DMS 273 treated with DMSO at 0.1 percent for 48 hours (cell line): ENCODE measurements around the gene MYH4.

Experiments used
- DNase-seq: peaks from one replicate; lab custom pipeline; 2025; lab: John Stamatoyannopoulos, UW

The MYH4 gene

GRCh38 chr17:10469459-10469858, at the start of gene MYH4:
Gene MYH4, minus strand, starts transcription at chr17:10469559. Its CDS starts 2,814 bp downstream, at chr17:10466745.
- no peak for DNase-seq

DNA sequence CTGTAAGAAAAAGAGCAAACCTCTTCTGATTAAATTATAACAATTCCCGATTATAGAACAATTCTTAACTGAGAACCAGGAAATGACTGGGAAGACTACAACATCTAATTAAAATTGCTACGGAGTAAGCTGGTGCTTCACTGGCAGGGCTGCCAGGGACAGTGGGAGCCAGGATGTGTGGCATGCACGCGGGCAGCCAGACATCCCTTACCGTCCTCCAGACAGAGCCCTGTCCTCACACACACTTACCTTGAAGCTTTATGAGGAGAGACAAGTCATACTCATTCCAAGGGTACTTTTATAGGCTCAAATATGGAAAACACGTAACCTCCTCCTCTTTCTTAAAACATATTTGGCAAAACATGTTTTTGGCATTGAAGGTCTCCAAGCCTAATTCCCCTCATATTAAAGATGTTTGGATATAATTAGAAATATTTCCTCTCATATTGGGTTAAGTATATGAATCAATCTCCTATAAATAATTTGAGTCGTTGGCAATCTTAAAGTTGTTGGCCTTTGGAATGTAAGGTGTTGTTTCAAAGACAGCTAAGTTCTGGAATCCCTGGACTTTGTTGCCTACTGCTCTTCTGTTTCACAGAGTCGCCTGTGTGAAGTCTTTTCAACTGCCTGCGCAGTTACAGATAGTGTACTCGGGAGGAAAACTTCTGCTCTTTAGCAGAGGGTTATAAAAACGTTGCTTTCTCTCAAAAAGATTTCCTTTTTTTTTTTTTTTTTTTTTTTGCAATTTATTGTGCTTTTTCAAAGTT, 49.1 kb upstream of the MYH4 start, which contains the start of gene MYH1:
Gene MYH1 (minus strand): TSS at position 272 of the 767 bp plus-strand sequence. CDS start 1,900 bp downstream, outside the sequence.
- DNase-seq = no peak

DNA sequence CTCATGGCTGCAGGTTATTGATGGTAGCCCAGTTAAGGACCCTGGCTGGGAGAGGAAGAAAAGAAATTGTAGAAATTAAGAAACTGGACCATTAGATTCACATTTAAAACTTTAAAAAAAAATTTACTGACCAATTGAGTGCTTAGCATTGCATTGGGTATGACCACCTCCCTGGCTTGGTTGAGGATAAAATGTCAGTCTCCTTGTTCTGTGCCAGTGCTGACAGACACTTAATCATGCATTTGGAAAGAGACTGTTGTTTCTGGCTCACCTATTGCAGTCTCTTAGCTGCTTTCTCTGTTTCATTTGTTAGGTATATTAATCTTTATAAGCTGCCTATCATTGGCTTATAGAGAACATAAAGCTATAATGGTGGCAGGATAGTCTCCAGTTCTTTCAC, 47.3 kb upstream of the MYH4 start:
- no peak for DNase-seq

DNA sequence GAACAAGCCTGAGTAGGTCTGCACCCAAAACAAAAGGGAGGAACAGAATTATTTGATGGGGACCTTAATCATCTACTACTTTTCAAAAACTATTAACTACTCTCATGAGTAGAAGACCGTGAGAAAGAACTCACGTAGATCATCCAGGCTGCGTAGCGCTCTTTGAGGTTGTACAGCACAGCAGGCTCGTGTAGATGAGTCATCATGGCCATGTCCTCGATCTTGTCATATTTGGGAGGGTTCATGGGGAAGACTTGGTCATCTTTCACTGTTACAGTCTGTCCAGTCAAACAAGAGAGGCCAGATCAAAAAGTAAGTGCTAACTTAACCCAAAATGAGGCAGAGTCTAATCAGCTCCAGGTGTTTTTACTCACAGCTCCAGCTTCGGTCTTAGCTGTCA, 46.7 kb upstream of the MYH4 start:
- no peak for DNase-seq

GRCh38 chr17:10513299-10514067, 44.1 kb upstream of the MYH4 start:
- DNase-seq = no peak

GRCh38 chr17:10512856-10513255, 43.5 kb upstream of the MYH4 start:
- no peak for DNase-seq

DNA sequence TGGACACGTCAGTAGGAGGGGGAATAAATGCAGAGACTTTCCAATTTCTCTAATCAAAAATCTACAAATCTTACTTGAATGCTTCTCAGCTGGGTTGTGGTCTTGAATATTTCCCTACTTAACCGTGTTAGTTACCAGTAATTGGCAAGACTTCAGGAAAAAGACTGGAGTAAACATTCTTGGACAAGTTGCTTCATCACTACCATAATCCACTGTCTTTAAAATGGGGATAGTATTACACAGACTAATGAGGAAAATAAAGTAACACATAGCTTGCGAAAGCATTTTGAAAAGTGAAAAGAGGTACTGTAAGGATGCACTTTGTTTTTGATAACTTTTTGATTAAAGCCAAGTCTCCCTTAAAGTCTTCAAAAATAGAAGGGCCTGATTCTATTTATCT, 30.6 kb upstream of the MYH4 start:
- DNase-seq = no peak

DNA sequence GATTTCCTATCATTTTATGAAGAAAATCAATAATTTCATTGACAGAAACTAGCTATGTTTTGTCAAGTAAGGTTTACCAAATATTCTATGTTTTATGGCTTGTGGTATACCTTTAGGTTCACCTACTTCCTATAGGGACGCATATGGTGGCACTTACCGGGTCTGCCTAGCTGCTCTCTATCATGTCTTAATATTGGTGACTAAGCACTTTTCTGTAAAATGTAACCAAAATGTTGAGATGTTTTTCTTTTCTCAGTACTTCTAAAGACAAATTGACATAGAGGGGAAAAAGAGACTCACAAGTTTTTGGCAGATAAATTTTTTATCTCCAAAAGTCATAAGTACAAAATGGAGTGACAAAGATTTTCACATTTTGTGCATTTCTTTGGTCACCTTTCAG, 22.6 kb upstream of the MYH4 start:
- no peak for DNase-seq

DNA sequence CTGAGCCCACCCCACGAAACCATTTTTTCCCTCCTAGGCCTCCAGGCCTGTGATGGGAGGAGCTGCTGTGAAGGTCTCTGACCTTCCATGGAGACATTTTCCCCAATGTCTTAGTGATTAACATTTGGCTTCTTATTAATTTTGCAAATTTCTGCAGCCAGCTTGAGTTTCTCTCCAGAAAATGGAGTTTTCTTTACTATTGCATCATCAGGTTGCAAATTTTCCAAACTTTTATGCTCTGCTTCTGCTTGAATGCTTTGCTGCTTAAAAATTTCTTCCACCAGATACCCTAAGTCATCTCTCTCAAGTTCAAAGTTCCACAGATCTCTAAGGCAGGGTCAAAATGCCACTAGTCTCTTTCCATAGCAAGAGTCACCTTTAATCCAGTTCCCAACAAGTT, 12.9 kb upstream of the MYH4 start:
- no peak for DNase-seq

DNA sequence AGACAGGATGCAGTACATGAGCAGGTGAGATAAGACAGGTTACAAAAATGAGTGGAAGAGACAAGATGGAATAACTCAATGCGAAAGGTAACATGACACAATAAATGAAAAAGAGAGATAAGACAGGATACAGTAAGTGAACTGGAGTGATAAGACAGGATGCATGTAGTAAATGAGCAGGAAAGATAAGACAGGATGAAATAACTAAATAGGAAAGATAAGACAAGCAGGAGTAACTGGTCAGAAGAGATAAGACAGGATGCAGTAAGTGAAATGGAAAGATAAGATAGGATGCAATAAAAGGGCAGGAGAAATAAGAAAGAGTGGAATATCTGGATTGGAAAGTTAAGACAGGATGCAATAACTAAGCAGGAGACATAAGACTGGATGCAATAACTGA, 8.3 kb upstream of the MYH4 start:
- DNase-seq = no peak

DNA sequence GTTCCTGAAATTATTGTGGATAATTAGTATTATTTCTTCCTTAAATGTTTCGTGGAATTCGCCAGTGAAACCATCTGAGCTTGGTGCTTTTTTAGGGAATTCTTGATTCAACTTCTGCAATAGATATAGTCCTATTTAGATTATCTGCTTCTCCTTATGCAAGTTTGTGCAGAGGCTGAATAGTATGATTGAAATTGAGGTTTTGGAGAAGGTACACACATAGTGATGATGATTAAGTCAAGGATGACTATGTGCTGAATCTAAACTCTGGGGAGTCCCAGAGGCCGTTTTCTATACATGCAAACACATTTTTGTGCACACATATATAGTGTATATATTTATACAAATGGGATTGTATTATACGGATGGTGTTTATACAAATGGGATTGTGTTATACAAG, 5.2 kb upstream of the MYH4 start:
- no peak for DNase-seq

- no peak for DNase-seq
Measured at GRCh38 chr17:10471858-10472257, 2.5 kb upstream of the MYH4 start.

- DNase-seq = no peak
Measured at GRCh38 chr17:10463402-10463801, 6.0 kb downstream of the MYH4 start.

- DNase-seq = no peak
Measured at GRCh38 chr17:10460062-10460461, 9.3 kb downstream of the MYH4 start.

DNA sequence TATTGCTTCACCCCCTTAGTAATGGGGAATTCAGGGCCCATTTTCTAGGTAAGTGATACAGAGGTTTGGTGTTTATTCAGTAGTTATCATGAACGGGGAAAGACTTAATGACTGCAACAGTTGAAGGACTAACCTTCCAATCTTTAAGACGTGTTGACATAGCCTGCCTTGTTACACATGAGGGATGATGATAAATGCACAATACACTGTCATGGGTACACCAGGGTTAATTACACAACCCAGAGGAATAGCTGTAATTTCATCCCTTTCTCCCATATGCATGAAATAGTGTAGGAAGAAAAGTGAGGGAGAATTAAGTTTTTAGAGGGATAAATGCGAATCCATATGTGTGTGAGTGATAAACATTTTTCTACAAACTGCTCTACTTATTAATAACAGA, 10.7 kb downstream of the MYH4 start:
- no peak for DNase-seq

DNA sequence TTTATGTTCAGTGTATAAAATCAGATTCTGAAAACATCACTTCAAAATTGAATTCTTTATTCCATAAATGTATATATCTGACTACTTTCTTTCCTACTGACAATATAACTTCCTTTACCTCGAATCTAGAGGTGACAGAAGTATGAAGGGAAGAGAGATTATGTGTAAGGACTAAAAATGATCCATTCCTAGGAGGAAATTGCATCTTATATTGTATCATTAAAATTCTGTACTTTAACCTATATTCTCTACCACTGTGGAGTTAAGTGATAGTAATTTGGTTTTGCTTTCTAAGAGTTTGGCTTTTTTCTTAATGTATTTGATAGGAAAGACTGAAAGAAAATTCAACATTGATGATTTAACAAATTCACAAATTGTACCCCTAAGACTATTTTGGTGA, 11.4 kb downstream of the MYH4 start:
- no peak for DNase-seq

- no peak for DNase-seq
Measured at GRCh38 chr17:10447026-10447931, 22.1 kb downstream of the MYH4 start.

DNA sequence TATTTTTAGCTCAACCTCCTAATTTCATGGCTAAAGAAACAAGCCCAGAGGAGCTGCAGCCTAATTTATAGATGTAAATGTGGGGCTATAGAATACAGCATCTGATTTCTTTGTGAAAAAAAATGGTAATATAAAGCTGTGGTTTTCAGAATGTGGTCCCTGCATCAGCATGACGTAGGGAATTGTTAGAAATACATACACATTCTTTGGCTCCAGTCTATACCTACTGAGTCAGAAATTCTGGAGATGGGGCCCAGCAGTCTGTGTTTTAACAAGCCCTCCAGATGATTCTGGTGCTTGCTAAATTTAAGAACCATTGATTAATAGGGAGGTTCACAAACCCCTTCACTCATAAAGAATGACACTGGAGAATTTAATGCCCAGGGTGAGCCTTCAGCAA, 29.5 kb downstream of the MYH4 start:
- no peak for DNase-seq

DNA sequence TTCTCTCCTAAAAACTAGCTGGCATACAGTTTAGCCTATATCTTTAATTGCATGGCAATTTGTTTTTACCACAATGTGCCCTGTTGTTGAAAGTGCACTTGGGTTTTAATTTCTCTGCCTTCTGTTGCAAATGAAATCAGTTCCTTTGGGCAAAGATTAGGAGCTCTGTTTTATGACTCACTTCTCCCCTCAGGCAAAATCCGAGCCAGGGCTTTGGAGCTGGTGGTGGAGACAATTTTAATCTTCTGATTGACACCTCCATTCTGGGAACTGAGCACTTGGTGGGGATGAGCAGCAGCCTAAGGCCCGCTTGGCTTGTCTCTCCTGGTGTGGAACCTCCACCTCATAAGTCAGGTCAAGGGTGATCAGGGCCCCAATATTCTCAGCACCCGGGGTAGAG, 34.3 kb downstream of the MYH4 start:
- no peak for DNase-seq

- DNase-seq = no peak
Measured at GRCh38 chr17:10429421-10430045, 39.8 kb downstream of the MYH4 start.

- DNase-seq = no peak
Measured at GRCh38 chr17:10428781-10429180, 40.6 kb downstream of the MYH4 start.
